ENCODE data around the gene UBLCP1. TPM values are rescaled to one million over a fixed set of nuclear protein-coding genes. Genes with fewer than 3 reads are reported as not detected.
"Not testable (repeated sequence)": the region's sequence is repeated elsewhere in the genome, so short reads cannot be mapped to it uniquely, and the experiment has no call there.

UBLCP1 gene, protein sequence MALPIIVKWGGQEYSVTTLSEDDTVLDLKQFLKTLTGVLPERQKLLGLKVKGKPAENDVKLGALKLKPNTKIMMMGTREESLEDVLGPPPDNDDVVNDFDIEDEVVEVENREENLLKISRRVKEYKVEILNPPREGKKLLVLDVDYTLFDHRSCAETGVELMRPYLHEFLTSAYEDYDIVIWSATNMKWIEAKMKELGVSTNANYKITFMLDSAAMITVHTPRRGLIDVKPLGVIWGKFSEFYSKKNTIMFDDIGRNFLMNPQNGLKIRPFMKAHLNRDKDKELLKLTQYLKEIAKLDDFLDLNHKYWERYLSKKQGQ
- 10 to 100 TPM; 40.2 to 42.0 TPM for total RNA-seq

DNA sequence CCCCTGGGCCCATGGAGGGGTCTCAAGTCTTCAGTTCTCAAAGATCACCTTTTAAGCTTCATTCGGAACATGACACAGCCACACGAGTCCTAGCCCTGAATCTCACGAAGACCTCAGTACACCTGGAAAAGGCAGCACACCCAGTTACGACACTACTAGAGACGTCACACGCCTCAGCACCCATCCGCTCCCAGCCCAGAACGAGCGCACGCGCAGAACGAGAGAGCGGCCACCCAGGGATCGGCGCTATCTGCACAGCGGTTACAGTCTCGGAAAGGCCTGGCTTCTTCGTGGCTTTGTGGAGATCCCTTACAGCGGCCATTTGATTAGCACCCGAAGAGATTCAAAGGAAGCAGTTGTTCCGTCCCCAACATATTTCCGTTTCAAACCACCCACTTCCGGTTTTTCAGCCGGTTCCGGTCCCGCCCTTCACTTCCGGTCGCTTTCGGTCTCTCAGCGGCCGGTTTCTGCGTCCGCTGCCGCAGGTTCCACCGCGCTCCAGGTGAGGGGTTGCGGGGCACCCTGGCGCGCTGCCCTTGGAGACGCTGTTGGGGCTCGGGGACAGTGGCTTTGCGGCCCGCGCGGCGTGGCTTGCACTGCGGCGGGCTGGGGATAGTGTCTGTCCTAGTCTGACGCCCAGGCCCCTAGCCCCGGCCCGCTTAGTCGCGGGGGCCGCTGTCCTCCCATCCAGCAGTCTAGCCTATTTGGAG lies at the start of gene UBLCP1:
TSS of gene UBLCP1 (plus strand) at position 432 of the 710 bp plus-strand sequence. CDS start 5,626 bp downstream, outside the sequence.
- peaks cover 13 to 25% of the 10 kb centered on the region in 2 donors for H3K36me3 Mint-ChIP-seq (ENCODE audit: insufficient read depth in 2 of 2)
- H3K4me1 Mint-ChIP-seq (ENCODE audit: low read depth), result peaks cover 41% of the 10 kb centered on the region
- peak; percentile 90 to 92 for ATAC-seq (replicated peaks in 1 of 2)
- H3K27ac Mint-ChIP-seq, result peak within 1 kb of the TSS; percentile 91
- H3K27me3 Mint-ChIP-seq (ENCODE audit: low read depth), result no peaks in the 10 kb centered on the region
- DNase-seq, result peak; percentile 81 to 83
- peaks cover 4 to 8% of the 10 kb centered on the region in 2 donors for H3K9me3 Mint-ChIP-seq
- peak within 1 kb of the TSS; percentile 96 to 98 for H3K4me3 Mint-ChIP-seq

DNA sequence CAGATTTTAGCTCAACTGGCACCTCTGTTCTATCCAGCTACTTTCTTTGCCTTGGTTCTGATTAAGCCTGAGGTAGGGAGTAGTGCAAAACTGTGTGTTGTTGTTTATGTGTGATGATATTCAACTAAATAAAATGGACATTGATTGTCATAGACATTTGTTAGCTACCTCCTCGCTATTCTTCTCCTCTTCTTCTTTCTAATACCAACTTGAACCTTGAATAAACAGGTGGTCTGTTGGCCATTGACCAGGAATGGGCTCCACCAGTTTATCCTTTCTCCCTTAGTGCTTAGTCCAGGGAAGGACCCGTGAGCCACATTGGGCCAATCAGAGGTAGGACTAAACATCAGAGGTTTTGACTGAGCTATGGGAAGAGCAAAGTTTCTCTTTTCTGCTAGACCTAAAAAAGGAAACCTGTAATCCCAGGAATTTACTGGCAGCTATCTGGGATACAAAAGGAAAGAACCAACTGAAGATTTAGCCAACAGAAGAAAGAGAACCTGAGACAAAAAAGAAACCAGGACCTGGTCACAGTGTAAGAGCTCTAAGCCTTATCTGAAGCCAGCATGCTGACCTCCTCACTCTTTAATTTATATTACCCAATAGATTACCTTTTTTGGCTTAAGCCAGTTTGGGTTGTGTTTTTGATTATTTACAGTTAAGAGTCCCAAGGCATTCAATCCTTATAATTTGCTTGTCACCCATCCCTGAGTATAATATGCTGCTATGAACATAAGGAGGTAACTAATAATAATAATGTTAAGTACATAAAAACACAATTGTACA lies 48.4 kb upstream of the UBLCP1 start:
- H3K27ac Mint-ChIP-seq, result peak overlapping the region; percentile 43
- no peaks in the 10 kb centered on the region for H3K27me3 Mint-ChIP-seq (ENCODE audit: low read depth)
- H3K9me3 Mint-ChIP-seq, result no peaks in the 10 kb centered on the region
- H3K36me3 Mint-ChIP-seq (ENCODE audit: insufficient read depth in 2 of 2), result no peaks in the 10 kb centered on the region
- no peak for DNase-seq
- peaks cover 53% of the 10 kb centered on the region for H3K4me1 Mint-ChIP-seq (ENCODE audit: low read depth)
- no peak for ATAC-seq (replicated peaks in 1 of 2)
- no peak overlapping the region for H3K4me3 Mint-ChIP-seq

DNA sequence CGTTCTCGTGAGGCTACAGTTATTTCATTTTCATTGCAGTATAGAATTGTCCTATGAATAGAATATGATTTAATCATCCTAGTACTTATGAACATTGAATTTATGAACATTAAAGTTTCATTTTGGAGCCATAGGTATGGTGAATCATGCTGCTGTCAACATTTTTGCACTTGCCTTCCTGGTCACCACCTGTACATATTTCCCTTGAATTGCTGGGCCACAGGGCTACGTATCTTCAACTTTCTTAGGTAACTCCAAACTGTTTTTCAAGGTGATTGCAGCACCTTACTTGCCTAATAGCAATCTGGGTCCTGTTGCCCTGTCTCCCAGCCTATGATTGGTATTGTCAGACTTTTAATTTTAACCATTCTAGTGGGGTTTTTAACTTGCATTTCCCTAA lies 47.2 kb upstream of the UBLCP1 start:
- DNase-seq (no peak), ATAC-seq (replicated peaks in 1 of 2) (peak; percentile 31 to 45)
- Mint-ChIP-seq H3K36me3 (ENCODE audit: insufficient read depth in 2 of 2) (no peaks in the 10 kb centered on the region), H3K9me3 (no peaks in the 10 kb centered on the region), H3K27me3 (ENCODE audit: low read depth) (no peaks in the 10 kb centered on the region), H3K4me1 (ENCODE audit: low read depth) (peaks cover 41% of the 10 kb centered on the region), H3K4me3 (no peak overlapping the region), H3K27ac (no peak overlapping the region)

DNA sequence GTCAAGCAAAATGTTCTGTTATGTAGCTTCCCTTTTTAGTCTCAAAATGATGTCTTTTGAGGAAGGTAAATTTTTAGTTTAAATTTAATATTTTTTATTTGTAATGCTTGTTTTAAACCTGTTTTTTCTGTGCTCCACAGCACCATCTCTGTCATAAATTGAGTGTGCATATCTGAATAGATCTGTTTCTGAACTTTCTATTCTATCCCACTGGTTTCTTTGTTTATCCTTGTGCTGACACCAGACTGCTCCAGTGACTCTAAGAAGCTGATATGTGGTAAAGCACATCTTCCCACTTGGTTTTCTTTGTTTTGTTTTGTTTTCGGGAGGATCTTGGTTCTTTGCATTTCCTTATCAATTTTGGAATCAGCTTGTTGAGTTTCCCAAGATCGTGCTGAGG lies 46.6 kb upstream of the UBLCP1 start:
- ATAC-seq (replicated peaks in 1 of 2) (no peak), DNase-seq (no peak)
- H3K9me3 Mint-ChIP-seq, result no peaks in the 10 kb centered on the region
- no peaks in the 10 kb centered on the region for H3K36me3 Mint-ChIP-seq (ENCODE audit: insufficient read depth in 2 of 2)
- no peak overlapping the region for H3K27ac Mint-ChIP-seq
- H3K4me1 Mint-ChIP-seq (ENCODE audit: low read depth), result peaks cover 39% of the 10 kb centered on the region
- no peaks in the 10 kb centered on the region for H3K27me3 Mint-ChIP-seq (ENCODE audit: low read depth)
- H3K4me3 Mint-ChIP-seq, result peak overlapping the region; percentile 42

DNA sequence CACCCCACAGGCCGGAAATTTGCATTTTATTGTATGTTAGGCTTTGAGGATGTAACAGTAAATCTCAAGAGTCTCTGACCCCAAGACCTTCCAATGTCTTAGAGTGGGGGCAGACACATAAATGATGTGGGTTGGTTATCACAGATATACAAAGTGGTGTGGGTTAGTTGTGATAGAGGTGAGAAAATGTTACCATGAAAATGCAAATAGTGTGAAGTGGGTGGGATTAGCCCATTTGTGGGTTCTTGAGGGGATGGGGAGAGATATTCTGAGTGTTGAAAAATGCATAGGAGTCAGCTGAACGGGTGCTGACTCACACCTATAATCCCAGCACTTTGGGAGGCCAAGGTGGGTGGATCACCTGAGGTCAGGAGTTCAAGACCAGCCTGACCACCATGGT lies 45.9 kb upstream of the UBLCP1 start:
- Mint-ChIP-seq H3K36me3 (ENCODE audit: insufficient read depth in 2 of 2) (no peaks in the 10 kb centered on the region), H3K27ac (no peak overlapping the region), H3K4me3 (no peak overlapping the region), H3K4me1 (ENCODE audit: low read depth) (peaks cover 31% of the 10 kb centered on the region), H3K27me3 (ENCODE audit: low read depth) (no peaks in the 10 kb centered on the region), H3K9me3 (no peaks in the 10 kb centered on the region)
- ATAC-seq (replicated peaks in 1 of 2), result peak; percentile 18 to 25
- no peak for DNase-seq

DNA sequence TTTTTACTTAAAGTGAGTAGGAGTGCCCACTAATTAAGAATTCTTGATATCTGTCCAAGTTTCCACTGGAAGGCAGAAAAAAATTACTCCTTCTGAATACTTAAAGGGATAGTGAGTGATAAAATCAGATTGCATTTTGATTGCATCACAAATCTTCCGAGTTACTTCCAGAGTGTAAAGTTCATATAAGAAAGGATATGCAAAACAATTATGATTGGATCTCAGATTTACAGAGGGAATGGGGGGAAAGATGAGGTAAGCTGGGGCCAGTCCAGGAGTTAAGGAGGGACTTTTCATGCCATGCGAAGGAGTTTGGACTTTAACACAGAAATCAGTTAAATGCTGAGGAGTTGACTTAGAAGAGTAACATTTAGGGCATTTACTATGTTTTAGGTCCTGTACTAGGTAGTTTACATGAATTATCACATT lies 44.5 kb upstream of the UBLCP1 start:
- Mint-ChIP-seq H3K9me3 (no peaks in the 10 kb centered on the region), H3K27me3 (ENCODE audit: low read depth) (no peaks in the 10 kb centered on the region), H3K4me3 (no peak overlapping the region), H3K36me3 (ENCODE audit: insufficient read depth in 2 of 2) (no peaks in the 10 kb centered on the region), H3K4me1 (ENCODE audit: low read depth) (peaks cover 21% of the 10 kb centered on the region), H3K27ac (no peak overlapping the region)
- DNase-seq (no peak), ATAC-seq (replicated peaks in 1 of 2) (no peak)

DNA sequence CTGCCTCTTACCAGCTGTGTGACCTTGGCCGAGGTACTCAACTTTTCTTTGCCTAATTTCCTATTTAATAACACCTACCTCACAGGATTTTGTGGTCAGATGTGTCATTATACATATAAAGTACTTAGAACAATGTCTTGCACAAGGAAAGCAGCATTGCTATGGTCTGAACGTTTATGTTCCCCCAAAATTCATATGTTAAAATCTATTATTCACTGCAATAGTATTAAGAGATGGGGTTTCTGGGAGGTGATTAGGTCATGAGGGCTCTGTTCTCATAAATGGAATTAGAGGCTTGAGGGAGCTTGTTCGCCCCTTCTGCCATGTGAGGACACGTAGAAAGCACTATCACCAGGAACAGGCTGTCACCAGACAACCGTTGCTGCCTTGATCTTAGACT lies 42.9 kb upstream of the UBLCP1 start:
- no peaks in the 10 kb centered on the region for H3K36me3 Mint-ChIP-seq (ENCODE audit: insufficient read depth in 2 of 2)
- no peaks in the 10 kb centered on the region for H3K27me3 Mint-ChIP-seq (ENCODE audit: low read depth)
- DNase-seq, result no peak
- H3K27ac Mint-ChIP-seq, result no peak overlapping the region
- H3K9me3 Mint-ChIP-seq, result peaks cover 0 to 2% of the 10 kb centered on the region in 2 donors
- no peak overlapping the region for H3K4me3 Mint-ChIP-seq
- H3K4me1 Mint-ChIP-seq (ENCODE audit: low read depth), result peaks cover 21% of the 10 kb centered on the region
- ATAC-seq (replicated peaks in 1 of 2), result no peak

DNA sequence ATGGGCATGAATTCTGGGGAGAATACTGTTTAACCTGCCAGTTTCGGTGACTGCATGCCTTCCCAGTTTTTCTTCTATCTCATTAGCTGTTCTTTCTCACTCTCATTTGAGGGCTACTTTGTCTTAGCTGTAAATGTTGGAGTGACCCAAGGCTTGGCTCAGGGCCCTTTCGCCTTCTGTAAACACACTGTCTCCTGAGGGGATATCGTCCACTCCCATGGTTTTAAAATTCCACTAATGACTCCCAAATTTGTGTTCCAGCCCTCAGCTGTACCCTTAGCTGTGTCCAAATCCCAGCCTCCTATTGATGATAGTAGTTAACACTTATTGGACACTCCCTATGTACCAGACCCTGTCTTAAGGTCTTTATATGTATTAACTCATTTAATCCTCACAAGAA lies 39.6 kb upstream of the UBLCP1 start:
- no peak for DNase-seq
- no peaks in the 10 kb centered on the region for H3K36me3 Mint-ChIP-seq (ENCODE audit: insufficient read depth in 2 of 2)
- H3K4me3 Mint-ChIP-seq, result no peak overlapping the region
- ATAC-seq (replicated peaks in 1 of 2), result no peak
- no peaks in the 10 kb centered on the region for H3K27me3 Mint-ChIP-seq (ENCODE audit: low read depth)
- no peaks in the 10 kb centered on the region for H3K4me1 Mint-ChIP-seq (ENCODE audit: low read depth)
- peaks cover 0 to 2% of the 10 kb centered on the region in 2 donors for H3K9me3 Mint-ChIP-seq
- H3K27ac Mint-ChIP-seq, result no peak overlapping the region

DNA sequence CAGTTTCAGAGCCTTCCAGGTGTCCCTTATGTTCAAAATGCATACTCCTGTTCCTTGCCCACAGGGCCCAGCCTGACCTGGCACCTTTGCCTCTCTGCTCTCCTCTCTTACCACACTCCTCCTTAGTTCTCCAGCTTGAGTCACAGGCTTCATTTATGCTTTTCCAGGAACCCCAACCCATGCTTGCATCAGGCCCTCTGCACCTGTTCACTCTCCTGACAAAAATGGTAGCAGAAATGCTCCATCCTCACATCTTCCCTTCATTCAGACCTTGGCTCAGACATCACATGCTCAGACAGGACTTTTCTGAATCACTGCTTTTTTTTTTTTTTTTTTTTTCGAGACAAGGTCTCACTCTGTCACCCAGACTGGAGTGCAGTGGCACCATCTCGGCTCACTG lies 38.6 kb upstream of the UBLCP1 start:
- H3K4me3 Mint-ChIP-seq, result no peak overlapping the region
- no peaks in the 10 kb centered on the region for H3K4me1 Mint-ChIP-seq (ENCODE audit: low read depth)
- H3K36me3 Mint-ChIP-seq (ENCODE audit: insufficient read depth in 2 of 2), result no peaks in the 10 kb centered on the region
- no peaks in the 10 kb centered on the region for H3K27me3 Mint-ChIP-seq (ENCODE audit: low read depth)
- ATAC-seq (replicated peaks in 1 of 2) (no peak), DNase-seq (no peak)
- no peak overlapping the region for H3K27ac Mint-ChIP-seq
- H3K9me3 Mint-ChIP-seq, result peaks cover 0 to 2% of the 10 kb centered on the region in 2 donors

DNA sequence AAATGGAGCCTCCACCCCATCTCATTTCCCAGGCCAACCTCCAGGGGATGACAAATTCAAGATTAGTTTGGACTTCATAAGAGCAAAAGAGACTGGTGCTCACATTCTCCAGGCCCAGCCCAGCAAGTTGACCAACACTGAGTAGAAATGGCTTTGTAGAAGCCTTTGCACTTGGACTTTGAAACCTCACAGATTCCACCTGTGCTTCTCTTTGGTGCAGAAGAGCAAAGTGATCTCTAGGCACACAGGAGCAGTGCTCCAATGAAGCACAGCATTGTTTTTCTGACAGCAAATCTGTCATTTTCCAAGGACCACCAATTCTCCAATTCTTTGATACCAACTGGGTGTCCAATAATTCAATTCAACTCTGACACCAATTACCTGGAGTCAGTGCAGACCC lies 36.6 kb upstream of the UBLCP1 start:
- H3K9me3 Mint-ChIP-seq, result peaks cover 0 to 2% of the 10 kb centered on the region in 2 donors
- no peak overlapping the region for H3K27ac Mint-ChIP-seq
- ATAC-seq (replicated peaks in 1 of 2) (no peak), DNase-seq (no peak)
- no peaks in the 10 kb centered on the region for H3K36me3 Mint-ChIP-seq (ENCODE audit: insufficient read depth in 2 of 2)
- no peaks in the 10 kb centered on the region for H3K4me1 Mint-ChIP-seq (ENCODE audit: low read depth)
- no peak overlapping the region for H3K4me3 Mint-ChIP-seq
- H3K27me3 Mint-ChIP-seq (ENCODE audit: low read depth), result no peaks in the 10 kb centered on the region

DNA sequence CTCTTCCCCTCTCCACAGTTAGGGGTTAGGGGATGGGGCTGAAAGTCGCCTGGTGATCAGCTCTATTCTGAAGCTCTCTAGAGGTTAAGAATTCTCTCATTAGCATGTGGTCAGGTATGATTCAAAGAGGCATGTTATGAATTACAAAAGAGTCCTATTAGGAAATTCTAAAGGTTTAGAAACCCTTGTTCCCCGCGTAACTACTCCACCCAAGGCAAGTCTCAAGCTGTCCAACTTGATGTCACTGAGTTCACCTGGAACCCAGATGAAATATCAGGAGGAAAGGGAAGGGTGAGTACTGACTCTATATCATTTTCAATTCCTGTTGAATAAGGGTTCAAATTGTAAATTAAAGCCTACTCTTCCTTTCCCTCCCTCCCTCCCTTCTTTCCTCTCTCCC lies 35.6 kb upstream of the UBLCP1 start:
- H3K36me3 Mint-ChIP-seq (ENCODE audit: insufficient read depth in 2 of 2), result no peaks in the 10 kb centered on the region
- H3K4me3 Mint-ChIP-seq, result no peak overlapping the region
- ATAC-seq (replicated peaks in 1 of 2) (no peak), DNase-seq (no peak)
- no peaks in the 10 kb centered on the region for H3K4me1 Mint-ChIP-seq (ENCODE audit: low read depth)
- H3K9me3 Mint-ChIP-seq, result peaks cover 0 to 2% of the 10 kb centered on the region in 2 donors
- no peaks in the 10 kb centered on the region for H3K27me3 Mint-ChIP-seq (ENCODE audit: low read depth)
- no peak overlapping the region for H3K27ac Mint-ChIP-seq

DNA sequence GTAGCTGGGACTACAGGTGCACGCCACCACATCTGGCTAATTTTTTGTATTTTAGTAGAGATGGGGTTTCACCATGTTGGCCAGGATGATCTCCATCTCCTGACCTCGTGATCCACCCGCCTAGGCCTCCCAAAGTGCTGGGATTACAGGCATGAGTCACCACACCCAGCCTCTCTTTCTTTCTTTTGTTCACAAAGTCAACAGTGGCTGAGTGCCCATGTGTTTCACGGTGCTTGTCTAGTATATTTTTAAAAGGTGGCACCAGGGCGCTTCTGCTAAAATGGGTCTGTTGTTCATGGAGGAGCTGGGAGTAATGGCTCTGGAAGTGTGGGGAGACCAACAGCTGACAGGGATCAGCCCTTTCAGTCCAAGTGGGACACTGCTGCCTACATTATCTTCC lies 35.0 kb upstream of the UBLCP1 start:
- H3K9me3 Mint-ChIP-seq; H3K36me3 Mint-ChIP-seq (ENCODE audit: insufficient read depth in 2 of 2); H3K27ac Mint-ChIP-seq; ATAC-seq (replicated peaks in 1 of 2); H3K4me1 Mint-ChIP-seq (ENCODE audit: low read depth); H3K4me3 Mint-ChIP-seq; H3K27me3 Mint-ChIP-seq (ENCODE audit: low read depth); DNase-seq: not testable (repeated sequence)

DNA sequence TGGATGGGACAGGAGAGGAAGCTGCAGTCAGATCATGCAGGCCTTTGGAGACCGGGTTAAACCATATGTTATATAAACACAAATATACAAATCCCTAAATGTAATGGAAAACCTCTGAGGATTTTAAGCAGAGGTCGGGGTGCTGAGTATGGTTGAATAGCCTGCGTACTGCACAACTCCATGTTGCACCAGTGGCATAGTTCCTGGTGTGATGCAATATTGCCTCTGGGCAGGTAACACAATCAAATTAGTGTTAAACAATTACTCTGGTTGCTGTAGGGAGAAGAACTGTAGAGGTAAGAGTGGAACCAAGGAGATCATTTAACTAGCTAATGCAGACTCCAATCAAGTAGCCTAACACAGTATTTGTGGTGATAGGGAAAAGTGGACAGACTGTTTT lies 32.4 kb upstream of the UBLCP1 start:
- H3K27ac Mint-ChIP-seq, result no peak overlapping the region
- H3K27me3 Mint-ChIP-seq (ENCODE audit: low read depth), result no peaks in the 10 kb centered on the region
- DNase-seq (no peak), ATAC-seq (replicated peaks in 1 of 2) (no peak)
- H3K36me3 Mint-ChIP-seq (ENCODE audit: insufficient read depth in 2 of 2), result no peaks in the 10 kb centered on the region
- H3K4me3 Mint-ChIP-seq, result no peak overlapping the region
- no peaks in the 10 kb centered on the region for H3K4me1 Mint-ChIP-seq (ENCODE audit: low read depth)
- no peaks in the 10 kb centered on the region for H3K9me3 Mint-ChIP-seq

Measured in activated T-cell treated with anti-CD3 and anti-CD28 coated beads, Interleukin-2, amount 50 U/mL, for 72 hours (primary cell).